Renal cortex interstitium (tissue), 11 donors: Measurements from ENCODE around the gene SERPINA6. TPM values are rescaled to one million over a fixed set of nuclear protein-coding genes. Genes with fewer than 3 reads are reported as not detected.
"Not testable (repeated sequence)": the region's sequence is repeated elsewhere in the genome, so short reads cannot be mapped to it uniquely, and the experiment has no call there.

Source experiments
- DNase-seq, 11 donors: peaks; one replicate each; pipeline ENCODE4 v3.0.0-alpha.2; 2013; ENCODE audit warnings: low read depth in 9 of 11, low spot score in 4 of 11; ENCODE audit errors: extremely low read depth in 1 of 11
- polyA plus RNA-seq, 3 donors: library from polyadenylated mRNA; unstranded; fragments of 120-200 nt; gene quantifications; one replicate each; pipeline ENCODE4 v1.2.1, GENCODE V29; 2013; ENCODE audit not compliant: insufficient read length in 3 of 3

The SERPINA6 gene
- polyA plus RNA-seq, 3 donors, result 4.4 to 7.3 (median 7.1) TPM

DNA sequence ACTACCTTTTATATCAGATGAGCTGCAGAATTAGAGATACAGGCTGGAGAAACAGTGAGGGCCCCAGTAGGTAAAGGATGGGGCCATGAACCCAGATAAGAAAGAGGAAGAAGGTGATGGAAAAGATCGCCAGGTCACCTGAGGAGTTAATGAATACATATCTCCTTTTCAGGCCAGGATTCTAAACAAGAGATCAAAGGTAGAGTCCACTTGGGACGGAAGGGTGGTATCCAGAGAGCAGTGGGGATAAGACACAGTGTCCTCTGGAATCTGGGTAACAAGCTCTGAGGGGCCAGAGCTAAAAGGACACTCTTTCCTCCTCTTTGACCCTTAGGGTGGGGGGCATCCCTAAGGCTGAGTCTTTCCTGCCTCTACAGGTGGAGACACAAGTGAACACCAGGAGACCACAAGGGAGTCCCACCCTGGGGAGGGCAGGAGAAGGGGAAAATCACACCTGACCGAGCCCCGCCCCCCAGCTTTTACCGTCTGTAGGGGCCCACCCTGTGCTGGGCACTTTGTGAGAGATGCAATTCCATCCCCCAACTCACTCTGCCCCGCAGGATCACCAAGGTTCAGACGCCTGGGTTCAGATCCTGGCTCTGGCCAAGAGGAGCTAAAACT lies 37.9 kb upstream of the SERPINA6 start:
- DNase-seq, result no peak

- DNase-seq, result no peak
These were observed 34.0 kb upstream of the SERPINA6 start for GRCh38 chr14:94357166-94357565.

DNA sequence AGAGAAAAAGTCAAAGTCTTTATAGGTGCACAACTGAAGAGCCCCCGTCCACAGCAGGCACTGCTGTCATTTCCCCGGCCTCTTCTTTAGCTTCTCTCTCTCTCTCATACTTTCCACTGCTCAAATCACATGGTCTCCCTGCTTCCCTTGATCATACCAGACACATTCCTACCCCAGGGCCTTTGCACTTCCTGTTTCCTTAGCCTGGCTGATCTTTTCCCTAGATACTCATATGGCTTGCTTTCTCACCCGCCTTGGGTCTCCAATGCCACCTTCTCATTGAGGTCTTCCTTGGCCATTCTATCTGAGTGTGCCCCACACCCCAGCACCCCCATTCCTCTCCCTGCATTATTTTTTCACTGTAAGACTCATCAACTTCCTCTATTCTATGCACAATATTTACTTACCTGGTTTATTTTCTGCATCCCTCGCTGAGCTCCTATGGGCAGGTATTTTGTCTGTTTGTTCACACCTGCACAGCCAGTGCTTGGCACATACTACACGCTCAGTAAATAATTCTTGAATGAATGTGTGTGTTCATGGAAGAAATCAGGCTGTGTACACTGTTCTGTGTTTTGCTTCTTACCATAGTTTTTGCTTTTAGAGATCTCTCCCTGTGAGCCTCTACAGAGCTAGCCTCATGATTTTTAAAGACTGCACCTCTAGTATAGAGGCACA lies 33.4 kb upstream of the SERPINA6 start:
- DNase-seq, result no peak

GRCh38 chr14:94355191-94355794 lies 32.2 kb upstream of the SERPINA6 start:
- peak in 2 of 11 donors; percentile 2 to 9 for DNase-seq

DNA sequence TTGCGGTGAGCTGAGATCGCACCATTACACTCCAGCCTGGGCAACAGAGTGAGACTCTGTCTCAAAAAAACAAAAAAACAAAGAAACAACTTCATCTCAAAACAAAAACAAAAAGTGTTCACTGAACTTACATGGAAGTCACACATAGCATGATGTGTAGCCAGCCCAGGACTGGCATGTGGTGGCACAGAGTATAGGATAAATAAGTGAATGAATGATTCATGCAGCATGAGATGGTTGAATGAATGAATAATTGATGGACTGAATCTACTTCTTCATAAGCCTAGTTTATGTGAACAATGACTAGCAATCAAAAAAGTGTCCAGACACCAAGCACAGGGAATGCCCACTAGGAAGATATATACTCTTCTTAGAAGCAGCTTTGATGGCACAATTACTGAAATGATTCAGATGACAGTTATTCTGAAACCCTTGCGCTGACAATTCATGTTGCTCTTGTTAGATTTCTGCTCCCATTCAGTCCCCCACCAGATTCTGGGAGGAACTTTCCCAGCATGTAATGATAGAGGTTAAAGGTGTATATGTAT lies 31.6 kb upstream of the SERPINA6 start:
- DNase-seq, result no peak

GRCh38 chr14:94354190-94354589 lies 31.1 kb upstream of the SERPINA6 start:
- not testable (repeated sequence) for DNase-seq

DNA sequence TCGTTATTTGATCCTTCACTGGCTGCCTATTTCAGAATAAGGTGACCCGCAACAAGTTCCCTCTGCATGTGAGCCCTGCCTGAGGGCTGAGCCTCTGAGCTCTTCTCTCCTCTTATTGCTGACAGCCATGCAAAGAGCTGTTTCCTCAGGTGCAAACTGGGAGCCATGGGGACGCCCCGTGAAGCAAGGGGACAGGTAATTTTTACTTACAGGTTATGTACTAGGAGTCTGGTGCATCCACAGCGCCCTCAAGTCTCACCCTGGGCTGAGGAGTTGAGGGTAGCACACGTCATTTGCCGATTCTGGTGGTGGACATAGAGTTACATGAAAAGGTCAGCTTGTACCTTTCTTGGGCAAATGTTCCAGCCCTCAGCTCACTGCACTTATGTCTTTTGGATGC lies 26.1 kb upstream of the SERPINA6 start:
- no peak for DNase-seq

DNA sequence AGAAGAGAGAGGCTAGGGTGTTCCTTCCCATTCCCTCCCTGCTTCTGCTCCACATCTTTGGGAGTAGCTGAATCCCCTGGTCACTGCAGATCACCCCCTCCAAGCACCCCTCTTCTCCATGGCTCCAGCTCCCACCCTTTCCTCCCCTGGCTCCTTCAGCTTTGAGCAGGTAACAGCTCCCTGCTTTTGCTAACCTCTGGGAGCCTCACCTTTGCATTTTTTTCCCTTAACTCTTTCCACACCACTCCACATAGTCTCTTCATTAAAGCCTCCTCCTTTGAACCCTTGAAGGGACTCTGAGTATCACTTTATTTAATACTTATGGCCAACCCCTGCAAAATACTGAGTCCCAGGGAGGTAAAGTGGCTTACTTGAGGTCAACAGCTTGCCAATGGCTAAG lies 25.7 kb upstream of the SERPINA6 start:
- DNase-seq, result no peak

DNA sequence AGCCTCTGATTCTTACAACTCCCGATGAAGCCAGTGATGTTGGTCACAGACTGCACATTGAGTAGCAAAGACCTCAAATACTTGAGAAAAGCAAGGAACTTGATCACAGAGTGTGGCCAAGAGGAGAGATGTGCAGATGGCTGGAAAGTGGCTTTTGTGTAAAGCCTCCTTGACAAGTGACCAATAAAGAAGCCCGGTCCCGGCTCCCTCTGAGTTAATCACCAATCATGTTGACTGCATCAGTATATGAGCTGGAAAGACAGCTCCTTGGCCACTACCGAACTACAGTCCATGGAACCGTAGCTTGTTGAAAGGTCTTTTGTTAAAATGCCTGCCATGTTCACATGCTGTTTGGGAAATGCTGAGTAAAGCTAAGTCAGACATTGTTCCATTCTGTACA lies 23.7 kb upstream of the SERPINA6 start:
- no peak for DNase-seq

DNA sequence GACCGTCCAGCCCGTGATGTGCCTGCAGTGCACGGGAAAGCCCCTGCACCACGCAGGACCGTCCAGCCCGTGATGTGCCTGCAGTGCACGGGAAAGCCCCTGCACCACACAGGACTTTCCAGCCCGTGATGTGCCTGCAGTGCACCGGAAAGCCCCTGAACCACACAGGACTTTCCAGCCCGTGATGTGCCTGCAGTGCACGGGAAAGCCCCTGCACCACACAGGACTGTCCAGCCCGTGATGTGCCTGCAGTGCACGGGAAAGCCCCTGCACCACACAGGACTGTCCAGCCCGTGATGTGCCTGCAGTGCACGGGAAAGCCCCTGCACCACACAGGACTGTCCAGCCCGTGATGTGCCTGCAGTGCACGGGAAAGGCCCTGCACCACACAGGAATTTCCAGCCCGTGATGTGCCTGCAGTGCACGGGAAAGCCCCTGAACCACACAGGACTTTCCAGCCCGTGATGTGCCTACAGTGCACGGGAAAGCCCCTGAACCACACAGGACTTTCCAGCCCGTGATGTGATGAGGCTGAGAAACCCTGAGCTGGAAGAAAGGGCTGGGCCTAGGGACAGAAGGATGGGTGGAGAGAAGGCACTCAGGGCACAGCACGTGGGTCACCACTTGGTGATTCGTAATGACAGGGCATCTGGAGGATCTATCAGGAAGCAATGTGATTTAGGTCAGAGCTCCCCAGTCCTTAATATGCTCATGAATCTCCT lies 23.1 kb upstream of the SERPINA6 start:
- DNase-seq, result not testable (repeated sequence)

DNA sequence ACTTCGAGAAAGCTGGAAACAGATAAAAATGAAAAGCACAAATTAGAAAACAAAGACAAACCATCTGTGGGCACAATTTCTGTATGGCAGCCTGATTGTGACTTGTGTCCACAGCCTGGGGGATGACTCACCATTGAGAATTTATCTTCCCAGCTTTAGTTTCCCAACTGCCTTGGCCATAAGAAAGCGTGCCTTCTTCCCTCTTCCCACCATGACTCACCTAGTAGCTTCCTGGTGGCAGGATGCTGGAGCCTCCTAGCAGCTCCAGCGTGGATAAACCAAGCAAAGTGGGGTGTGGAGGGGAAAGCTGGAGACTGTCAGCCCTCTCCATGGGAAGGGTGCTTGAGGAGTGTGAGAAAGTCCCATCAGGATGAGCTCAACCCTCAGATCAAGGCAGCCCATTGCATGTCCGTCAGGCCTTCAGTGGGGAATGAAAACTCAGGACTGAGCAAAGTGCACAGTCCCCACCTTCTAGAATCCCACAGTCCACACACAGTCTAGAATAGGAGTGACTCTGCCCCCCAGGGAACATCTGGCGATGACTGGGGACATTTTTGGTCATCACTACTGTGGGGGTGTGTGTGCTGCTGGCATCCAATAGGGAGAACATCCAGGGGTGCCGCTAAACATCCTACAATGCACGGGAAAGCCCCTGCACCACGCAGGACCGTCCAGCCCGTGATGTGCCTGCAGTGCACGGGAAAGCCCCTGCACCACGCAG lies 22.4 kb upstream of the SERPINA6 start:
- DNase-seq, result no peak

GRCh38 chr14:94344389-94344788 lies 21.3 kb upstream of the SERPINA6 start:
- DNase-seq, result no peak

DNA sequence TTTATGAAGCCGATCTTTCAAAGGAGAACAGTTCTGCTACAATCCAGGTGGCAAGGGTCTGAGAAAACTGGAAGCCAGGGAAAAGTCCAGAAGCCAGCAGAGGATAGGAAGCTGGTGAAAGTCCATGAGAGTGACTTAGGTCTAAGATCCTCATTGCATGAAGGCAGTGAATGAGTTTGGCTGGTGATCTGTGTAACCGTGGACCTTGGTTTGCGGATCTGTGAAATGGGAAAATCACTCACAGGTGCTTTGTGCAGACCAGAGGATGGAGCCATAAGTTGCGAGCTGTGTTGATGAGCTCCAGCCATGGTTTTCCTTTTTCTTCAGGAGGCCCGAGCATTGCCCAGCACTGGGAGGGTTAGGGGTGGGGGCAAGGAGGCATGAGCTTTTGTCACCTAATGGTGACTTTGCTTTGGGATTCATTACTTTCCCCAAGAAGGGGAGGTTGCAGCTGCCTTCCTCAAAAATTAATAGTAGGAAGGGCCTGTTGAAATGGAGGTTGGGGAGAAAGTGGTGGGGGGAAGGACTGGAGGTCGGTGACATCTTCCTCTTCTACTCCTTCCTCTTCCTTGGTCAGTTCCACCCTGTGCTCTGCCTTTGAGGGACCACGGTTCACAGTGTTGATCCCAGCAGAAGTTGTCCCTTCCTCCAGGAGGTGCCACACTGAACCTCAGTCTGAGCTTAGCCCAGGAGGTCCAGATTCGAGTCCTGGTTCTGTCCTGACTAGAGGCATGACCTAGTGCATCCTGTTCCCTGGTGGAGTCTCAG lies 20.3 kb upstream of the SERPINA6 start:
- DNase-seq, result no peak

DNA sequence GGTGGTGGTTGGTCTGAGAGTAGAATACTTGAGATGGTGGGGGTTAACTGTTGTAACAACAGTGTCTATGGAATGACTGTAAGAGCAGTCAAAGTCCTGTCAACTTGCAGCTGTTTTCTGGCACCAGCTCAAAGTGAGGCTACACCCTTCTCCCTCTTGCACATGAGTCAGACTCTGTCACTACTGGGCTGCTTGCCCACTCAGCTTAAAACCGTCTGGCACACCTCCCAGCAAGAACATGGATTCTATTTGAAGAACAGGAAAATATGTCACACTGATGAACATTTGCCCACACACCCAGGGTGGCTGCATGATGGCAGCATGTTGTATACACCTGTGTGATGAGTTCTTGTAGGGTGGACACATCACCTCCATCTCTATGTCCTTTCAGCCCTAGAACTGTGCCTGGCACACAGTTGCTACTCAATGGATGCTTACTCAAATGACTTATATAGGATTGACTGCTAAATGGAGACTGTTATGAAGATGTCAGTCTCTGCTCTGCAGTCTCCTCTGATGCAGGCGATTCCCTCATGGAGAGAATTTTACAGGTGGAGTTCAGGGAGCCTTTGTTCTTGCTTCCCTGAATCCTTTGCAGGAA lies 19.3 kb upstream of the SERPINA6 start:
- peak in 9 of 11 donors; percentile 24 to 49 (median 38) for DNase-seq

GRCh38 chr14:94341656-94342333 lies 18.7 kb upstream of the SERPINA6 start:
- DNase-seq, result no peak

DNA sequence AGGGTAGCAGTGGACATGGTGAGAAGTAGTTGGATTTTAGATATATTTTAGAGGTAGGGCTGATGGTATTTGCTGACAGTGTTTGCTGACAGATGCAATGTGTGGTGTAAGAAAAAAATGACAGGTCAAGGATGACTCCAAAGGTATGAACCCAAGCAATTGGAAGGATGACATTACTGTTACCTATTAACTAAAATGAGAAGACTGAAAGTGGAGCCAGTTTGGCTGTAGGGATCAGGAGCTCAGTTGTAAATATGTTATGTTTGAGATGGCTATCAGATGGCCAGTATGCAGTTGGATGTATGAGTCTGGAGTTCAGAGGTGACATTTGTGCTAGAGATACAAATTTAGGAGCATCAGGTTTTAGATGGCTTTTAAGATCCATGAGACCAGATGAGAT lies 17.4 kb upstream of the SERPINA6 start:
- no peak for DNase-seq

DNA sequence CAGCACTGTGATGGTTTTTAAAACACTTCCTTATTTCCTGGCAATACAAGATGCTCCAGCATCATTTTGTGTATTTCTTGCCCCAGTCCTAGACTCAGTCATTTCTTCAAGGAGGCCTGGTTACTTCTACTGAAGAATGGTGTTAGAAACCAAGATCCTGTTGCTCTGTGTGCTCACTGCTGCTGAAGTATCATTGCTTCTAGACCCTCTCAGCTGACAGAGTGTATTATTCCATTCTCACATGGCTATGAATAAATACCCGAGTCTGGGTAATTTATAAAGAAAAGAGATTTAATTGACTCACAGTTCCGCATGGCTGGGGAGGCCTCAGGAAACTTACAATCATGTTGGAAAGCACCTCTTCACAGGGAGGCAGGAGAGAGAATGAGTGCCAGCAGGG lies 14.9 kb upstream of the SERPINA6 start:
- DNase-seq, result no peak
